Body of pancreas (tissue), 4 donors: ENCODE measurements around the gene UBA7. TPM values are rescaled to one million over a fixed set of nuclear protein-coding genes. Genes with fewer than 3 reads are reported as not detected.

Source experiments
- ATAC-seq: fragments of 150-250 bp; one replicate; pipeline ENCODE4 v1.9.1; 2016
- DNase-seq, 4 donors: peaks; one replicate each; pipeline ENCODE4 v3.0.0-alpha.2; 2019
- H3K27ac ChIP-seq, 4 donors: fragments of 200-600 bp; sonication (generic); 1 replicate in 3 of 4; 2 replicates in 1 of 4; pipeline versions ENCODE4 v1.5.1 to v1.6.1; 2016 to 2019; ENCODE audit warnings: mild to moderate bottlenecking in 1 of 4, mixed read lengths in 1 of 4, moderate library complexity in 1 of 4
- H3K27me3 ChIP-seq, 2 donors: fragments of 200-600 bp; sonication (generic); one replicate each; pipeline ENCODE4 v1.6.0; 2016; ENCODE audit warnings: mild to moderate bottlenecking in 1 of 2
- H3K36me3 ChIP-seq, 2 donors: fragments of 200-600 bp; sonication (generic); replicated peaks in 1 of 2; 2 replicates each; pipeline ENCODE4 v1.5.1; 2016; ENCODE audit warnings: low read depth in 2 of 2; ENCODE audit not compliant: insufficient read depth in 1 of 2
- H3K4me1 ChIP-seq: fragments of 200-600 bp; sonication (generic); one replicate; pipeline ENCODE4 v1.6.0; 2016
- H3K4me3 ChIP-seq, 2 donors: fragments of 200-600 bp; sonication (generic); 1 replicate in 1 of 2; 2 replicates in 1 of 2; pipeline ENCODE4 v1.5.1; 2016 to 2019
- H3K9me3 ChIP-seq, 3 donors: fragments of 200-600 bp; sonication (generic); 1 replicate in 2 of 3; 2 replicates in 1 of 3; pipeline ENCODE4 v1.5.1; 2016
- CTCF ChIP-seq, 7 experiments: fragments of 450-650 bp in 4 of 7; fragments of 200-600 bp in 3 of 7; sonication (generic) in 3 of 7; IDR thresholded peaks; one replicate each; pipeline ENCODE4 v1.5.1; 2016 to 2019; ENCODE audit warnings: antibody characterized with exemption in 7 of 7
- POLR2A ChIP-seq, 3 donors: fragments of 450-650 bp; IDR thresholded peaks; one replicate each; pipeline ENCODE4 v1.6.1; 2016; ENCODE audit warnings: antibody characterized with exemption in 3 of 3, mild to moderate bottlenecking in 2 of 3
- WGBS, 2 donors: methylation state at CpG; one replicate each; pipeline ENCODE4 v1.1.5; 2017; 5-methylcytosine and 5-hydroxymethylcytosine counted together
- intact Hi-C: fragments of 100-400 bp; cut with DNase I; formaldehyde crosslinking; loops from one replicate; pipeline ENCODE4 v1.15.1; 2023
- total RNA-seq, 2 donors: library from RNA; depleted of rRNA; stranded (reverse); fragments of >200 nt; gene quantifications; one replicate each; pipeline ENCODE4 v1.1.0, GENCODE V29; 2016

Gene UBA7
- total RNA-seq, 2 donors from 2014 or later = 39.2 to 86.4 TPM

GRCh38 chr3:49771340-49771938 lies 42.3 kb downstream of the UBA7 start:
- TF ChIP-seq POLR2A (IDR thresholded peaks at IDR 0.05) (no peak), CTCF (IDR thresholded peaks at IDR 0.05) (no peak)
- Histone ChIP-seq H3K9me3 (no peaks in the 10 kb centered on the region), H3K27me3 (no peaks in the 10 kb centered on the region), H3K36me3 (no peaks in the 10 kb centered on the region), H3K4me3 (no peak overlapping the region), H3K27ac (no peak overlapping the region), H3K4me1 (peaks cover 18% of the 10 kb centered on the region)
- WGBS, 2 donors = 79 to 81% methylated on average over 1 of the region's 1 CpG
- DNase-seq (no peak), ATAC-seq (no peak)
- intact Hi-C loops = no loop called here

GRCh38 chr3:49769926-49770325 lies 43.8 kb downstream of the UBA7 start:
- Histone ChIP-seq H3K27me3 (no peaks in the 10 kb centered on the region), H3K9me3 (no peaks in the 10 kb centered on the region), H3K36me3 (no peaks in the 10 kb centered on the region), H3K4me1 (peaks cover 15% of the 10 kb centered on the region), H3K4me3 (no peak overlapping the region), H3K27ac (no peak overlapping the region)
- no peak for DNase-seq
- TF ChIP-seq POLR2A (IDR thresholded peaks at IDR 0.05) (no peak), CTCF (IDR thresholded peaks at IDR 0.05) (no peak)
- no peak for ATAC-seq
- intact Hi-C loops = no loop called here

GRCh38 chr3:49769286-49769915 lies 44.4 kb downstream of the UBA7 start:
- WGBS, 2 donors = 26 to 44% methylated on average over 3 of the region's 3 CpGs
- H3K27ac ChIP-seq = no peak overlapping the region
- H3K27me3 ChIP-seq = no peaks in the 10 kb centered on the region
- ATAC-seq (no peak), DNase-seq (no peak)
- no peaks in the 10 kb centered on the region for H3K9me3 ChIP-seq
- H3K4me3 ChIP-seq = no peak overlapping the region
- H3K36me3 ChIP-seq = no peaks in the 10 kb centered on the region
- TF ChIP-seq CTCF (IDR thresholded peaks at IDR 0.05) (no peak), POLR2A (IDR thresholded peaks at IDR 0.05) (no peak)
- peaks cover 15% of the 10 kb centered on the region for H3K4me1 ChIP-seq
- intact Hi-C loops = no loop called here

GRCh38 chr3:49763981-49764380 lies 49.8 kb downstream of the UBA7 start:
- H3K9me3 ChIP-seq = no peaks in the 10 kb centered on the region
- 97 to 99% methylated on average over 4 of the region's 4 CpGs for WGBS, 2 donors
- no peak overlapping the region for H3K4me3 ChIP-seq
- ATAC-seq (no peak), DNase-seq (no peak)
- no peaks in the 10 kb centered on the region for H3K36me3 ChIP-seq
- intact Hi-C loops = no loop called here
- no peak overlapping the region for H3K27ac ChIP-seq
- H3K4me1 ChIP-seq = peaks cover 10% of the 10 kb centered on the region
- no peak for TF ChIP-seq CTCF (IDR thresholded peaks at IDR 0.05)
- no peak for TF ChIP-seq POLR2A (IDR thresholded peaks at IDR 0.05)
- H3K27me3 ChIP-seq = no peaks in the 10 kb centered on the region

- Histone ChIP-seq H3K4me1 (peaks cover 9% of the 10 kb centered on the region), H3K9me3 (no peaks in the 10 kb centered on the region), H3K36me3 (no peaks in the 10 kb centered on the region), H3K27me3 (no peaks in the 10 kb centered on the region), H3K27ac (no peak overlapping the region), H3K4me3 (no peak overlapping the region)
- WGBS, 2 donors = 75 to 82% methylated on average over 3 of the region's 3 CpGs
- no peak for ATAC-seq
- DNase-seq = no peak
- intact Hi-C loops = no loop called here
- TF ChIP-seq CTCF (IDR thresholded peaks at IDR 0.05) (no peak), POLR2A (IDR thresholded peaks at IDR 0.05) (no peak)
Observed at GRCh38 chr3:49761661-49762060, 52.1 kb downstream of the UBA7 start.
